Panc1 (cell line): ENCODE results near the gene MYEOV.

Experiments used
- POLR2AphosphoS5 ChIP-seq: IDR thresholded peaks from 2 replicates; pipeline ENCODE4 v1.6.1; 2012; ENCODE audit warnings: mild to moderate bottlenecking, low read depth, low read length, moderate library complexity
- TCF7L2 ChIP-seq: IDR thresholded peaks from 2 replicates; pipeline ENCODE4 v1.6.1; 2011; ENCODE audit warnings: mild to moderate bottlenecking, low read depth, low read length, inconsistent platforms
- TF ChIP-seq, protein P1 (sequence below): fragments of 450-650 bp; IDR thresholded peaks from 2 replicates; pipeline ENCODE4 v1.5.1; 2017; ENCODE audit warnings: mild to moderate bottlenecking
- TF ChIP-seq, protein P2 (sequence below), 2 experiments: IDR thresholded peaks; 2 replicates each; pipeline ENCODE4 v1.6.1; 2011 to 2012; ENCODE audit warnings: low read depth in 2 of 2, control low read depth in 1 of 2, low read length in 1 of 2, mild to moderate bottlenecking in 1 of 2, moderate library complexity in 1 of 2; ENCODE audit not compliant: insufficient read depth in 1 of 2

DNA sequence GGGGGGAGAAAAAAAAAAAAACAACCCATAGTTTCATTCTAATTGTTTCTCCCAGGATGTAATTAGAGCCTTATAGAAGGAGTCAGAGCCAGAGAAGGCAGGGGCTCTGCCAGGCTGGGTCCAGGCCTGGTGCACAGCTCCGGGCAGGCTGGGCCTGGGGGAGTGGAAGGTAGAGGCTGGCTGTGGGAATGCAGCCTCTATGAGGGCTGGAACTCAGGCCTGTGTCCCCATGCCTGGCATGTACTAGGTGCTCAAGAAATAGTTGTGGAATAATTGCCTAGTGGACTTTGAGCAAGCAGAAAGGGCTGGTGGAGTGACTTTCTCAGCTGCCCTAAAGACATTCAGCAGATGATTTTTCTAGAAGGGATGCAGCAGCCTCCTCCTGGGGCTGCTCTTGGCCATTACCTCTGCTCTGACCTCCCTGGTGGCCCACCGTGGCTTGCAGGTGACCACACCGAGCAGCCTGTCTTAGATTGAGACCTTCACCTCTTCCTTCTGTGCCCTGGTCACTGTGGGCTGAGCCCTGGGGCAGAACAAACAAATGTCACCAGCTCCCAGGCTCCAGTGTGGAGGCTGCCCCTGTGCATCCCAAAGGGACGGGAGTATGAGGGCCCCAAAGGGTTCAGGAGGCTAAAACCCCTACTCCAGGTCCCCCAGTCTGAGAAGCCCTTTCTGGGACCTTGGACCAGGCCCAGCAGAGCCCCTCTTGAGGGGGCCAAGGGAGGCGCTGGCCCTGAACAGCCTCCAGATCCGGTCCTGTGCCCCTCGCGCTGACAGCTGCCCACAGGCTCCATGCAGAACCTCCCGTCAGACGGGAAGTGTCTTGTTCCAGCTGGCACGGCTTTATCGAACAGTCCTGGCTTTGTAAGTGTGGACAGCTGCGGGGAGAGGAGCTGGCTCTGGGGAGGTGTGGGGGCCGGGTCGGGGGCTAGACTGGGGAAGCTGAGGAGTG is 18.8 kb downstream of the MYEOV start:
- TF ChIP-seq, protein P1, sequence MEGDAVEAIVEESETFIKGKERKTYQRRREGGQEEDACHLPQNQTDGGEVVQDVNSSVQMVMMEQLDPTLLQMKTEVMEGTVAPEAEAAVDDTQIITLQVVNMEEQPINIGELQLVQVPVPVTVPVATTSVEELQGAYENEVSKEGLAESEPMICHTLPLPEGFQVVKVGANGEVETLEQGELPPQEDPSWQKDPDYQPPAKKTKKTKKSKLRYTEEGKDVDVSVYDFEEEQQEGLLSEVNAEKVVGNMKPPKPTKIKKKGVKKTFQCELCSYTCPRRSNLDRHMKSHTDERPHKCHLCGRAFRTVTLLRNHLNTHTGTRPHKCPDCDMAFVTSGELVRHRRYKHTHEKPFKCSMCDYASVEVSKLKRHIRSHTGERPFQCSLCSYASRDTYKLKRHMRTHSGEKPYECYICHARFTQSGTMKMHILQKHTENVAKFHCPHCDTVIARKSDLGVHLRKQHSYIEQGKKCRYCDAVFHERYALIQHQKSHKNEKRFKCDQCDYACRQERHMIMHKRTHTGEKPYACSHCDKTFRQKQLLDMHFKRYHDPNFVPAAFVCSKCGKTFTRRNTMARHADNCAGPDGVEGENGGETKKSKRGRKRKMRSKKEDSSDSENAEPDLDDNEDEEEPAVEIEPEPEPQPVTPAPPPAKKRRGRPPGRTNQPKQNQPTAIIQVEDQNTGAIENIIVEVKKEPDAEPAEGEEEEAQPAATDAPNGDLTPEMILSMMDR, result no peak
- TF ChIP-seq, protein P2, sequence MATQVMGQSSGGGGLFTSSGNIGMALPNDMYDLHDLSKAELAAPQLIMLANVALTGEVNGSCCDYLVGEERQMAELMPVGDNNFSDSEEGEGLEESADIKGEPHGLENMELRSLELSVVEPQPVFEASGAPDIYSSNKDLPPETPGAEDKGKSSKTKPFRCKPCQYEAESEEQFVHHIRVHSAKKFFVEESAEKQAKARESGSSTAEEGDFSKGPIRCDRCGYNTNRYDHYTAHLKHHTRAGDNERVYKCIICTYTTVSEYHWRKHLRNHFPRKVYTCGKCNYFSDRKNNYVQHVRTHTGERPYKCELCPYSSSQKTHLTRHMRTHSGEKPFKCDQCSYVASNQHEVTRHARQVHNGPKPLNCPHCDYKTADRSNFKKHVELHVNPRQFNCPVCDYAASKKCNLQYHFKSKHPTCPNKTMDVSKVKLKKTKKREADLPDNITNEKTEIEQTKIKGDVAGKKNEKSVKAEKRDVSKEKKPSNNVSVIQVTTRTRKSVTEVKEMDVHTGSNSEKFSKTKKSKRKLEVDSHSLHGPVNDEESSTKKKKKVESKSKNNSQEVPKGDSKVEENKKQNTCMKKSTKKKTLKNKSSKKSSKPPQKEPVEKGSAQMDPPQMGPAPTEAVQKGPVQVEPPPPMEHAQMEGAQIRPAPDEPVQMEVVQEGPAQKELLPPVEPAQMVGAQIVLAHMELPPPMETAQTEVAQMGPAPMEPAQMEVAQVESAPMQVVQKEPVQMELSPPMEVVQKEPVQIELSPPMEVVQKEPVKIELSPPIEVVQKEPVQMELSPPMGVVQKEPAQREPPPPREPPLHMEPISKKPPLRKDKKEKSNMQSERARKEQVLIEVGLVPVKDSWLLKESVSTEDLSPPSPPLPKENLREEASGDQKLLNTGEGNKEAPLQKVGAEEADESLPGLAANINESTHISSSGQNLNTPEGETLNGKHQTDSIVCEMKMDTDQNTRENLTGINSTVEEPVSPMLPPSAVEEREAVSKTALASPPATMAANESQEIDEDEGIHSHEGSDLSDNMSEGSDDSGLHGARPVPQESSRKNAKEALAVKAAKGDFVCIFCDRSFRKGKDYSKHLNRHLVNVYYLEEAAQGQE (IDR thresholded peaks at IDR 0.05; ENCODE audit: insufficient read depth in 1 of 2, low read depth in 2 of 2, low read length in 1 of 2), result no peak
- TF ChIP-seq POLR2AphosphoS5 (no peak), TCF7L2 (no peak)
